SK-N-SH (cell line): ENCODE measurements around the gene SLC66A1. TPM values are rescaled to one million over a fixed set of nuclear protein-coding genes. Genes with fewer than 3 reads are reported as not detected.

Source experiments
- CTCF ChIA-PET: fragments of 300-600, 350-600 bp; formaldehyde crosslinking; extraction: SDS; loops from one replicate; lab custom pipeline; 2021; lab: Yijun Ruan, JAX
- POLR2A ChIA-PET: fragments of 350-600 bp; sonication (Branson Sonifier 250); formaldehyde crosslinking; extraction: SDS; loops from one replicate; lab custom pipeline; 2020; ENCODE audit warnings: antibody characterized with exemption, inconsistent platforms; lab: Yijun Ruan, JAX
- DNase-seq: peaks from one replicate; pipeline ENCODE4 v3.0.0; 2012
- H2AFZ ChIP-seq: fragments of 200-600 bp; sonication (generic); 2 replicates; pipeline ENCODE4 v1.8.1; 2016; ENCODE audit warnings: antibody characterized with exemption, mild to moderate bottlenecking, low read depth
- H3F3A ChIP-seq: fragments of 200-600 bp; sonication (generic); replicated peaks from 2 replicates; pipeline ENCODE3; 2016; ENCODE audit warnings: antibody characterized with exemption, mild to moderate bottlenecking; ENCODE audit not compliant: insufficient read depth
- H3K27ac ChIP-seq, 2 experiments: fragments of 200-500 bp in 1 of 2; fragments of 200-600 bp in 1 of 2; sonication (Bioruptor generic) in 1 of 2; sonication (generic), shearing (Covaris generic) in 1 of 2; 2 replicates each; pipeline versions ENCODE4 v1.5.1 to v1.6.1; 2014 to 2016; ENCODE audit warnings: low read depth in 2 of 2, inconsistent platforms in 1 of 2, low read length in 1 of 2, mild to moderate bottlenecking in 1 of 2, mixed read lengths in 1 of 2
- H3K27me3 ChIP-seq: fragments of 200-600 bp; sonication (generic), shearing (Covaris generic); 2 replicates; pipeline ENCODE4 v1.6.1; 2016; ENCODE audit warnings: mixed run types; ENCODE audit not compliant: insufficient read depth
- H3K36me3 ChIP-seq, 2 experiments: fragments of 200-500 bp in 1 of 2; fragments of 200-600 bp in 1 of 2; sonication (Bioruptor generic) in 1 of 2; sonication (generic) in 1 of 2; replicated peaks in 1 of 2; 2 replicates each; pipeline versions ENCODE3 to v1.5.1; 2014 to 2016; ENCODE audit warnings: low read length in 1 of 2, mild to moderate bottlenecking in 1 of 2; ENCODE audit not compliant: insufficient read depth in 2 of 2, control insufficient read depth in 1 of 2
- H3K4me1 ChIP-seq, 2 experiments: fragments of 200-500 bp in 1 of 2; fragments of 200-600 bp in 1 of 2; sonication (Bioruptor generic) in 1 of 2; sonication (generic), shearing (Covaris generic) in 1 of 2; 2 replicates each; pipeline versions ENCODE4 v1.5.1 to v1.6.1; 2014 to 2016; ENCODE audit warnings: low read depth in 1 of 2, low read length in 1 of 2, mixed run types in 1 of 2; ENCODE audit not compliant: insufficient read depth in 2 of 2, control insufficient read depth in 1 of 2
- H3K4me2 ChIP-seq: fragments of 200-600 bp; sonication (generic), shearing (Covaris generic); 2 replicates; pipeline ENCODE4 v1.6.1; 2017; ENCODE audit warnings: mixed run types
- H3K4me3 ChIP-seq, 2 experiments: fragments of 200-500 bp in 1 of 2; fragments of 200-600 bp in 1 of 2; sonication (Bioruptor generic) in 1 of 2; sonication (generic), shearing (Covaris generic) in 1 of 2; 2 replicates each; pipeline versions ENCODE4 v1.5.1 to v1.8.1; 2014 to 2016; ENCODE audit warnings: low read depth in 2 of 2, inconsistent platforms in 1 of 2, low read length in 1 of 2, mild to moderate bottlenecking in 1 of 2, mixed read lengths in 1 of 2, moderate library complexity in 1 of 2
- H3K79me2 ChIP-seq: fragments of 200-600 bp; sonication (generic); 2 replicates; pipeline ENCODE4 v1.8.1; 2017; ENCODE audit warnings: mild to moderate bottlenecking; ENCODE audit not compliant: insufficient read depth
- H3K9ac ChIP-seq: fragments of 200-600 bp; sonication (generic); 2 replicates; pipeline ENCODE4 v1.6.1; 2017; ENCODE audit warnings: mixed run types
- H3K9me2 ChIP-seq: fragments of 200-600 bp; sonication (generic); 2 replicates; pipeline ENCODE4 v1.6.1; 2017; ENCODE audit warnings: mixed run types
- H3K9me3 ChIP-seq: fragments of 200-600 bp; sonication (generic); 2 replicates; pipeline ENCODE4 v1.6.1; 2017; ENCODE audit warnings: mixed run types, mild to moderate bottlenecking, moderate library complexity
- H4K20me1 ChIP-seq: fragments of 200-600 bp; sonication (generic); 2 replicates; pipeline ENCODE4 v1.6.1; 2017; ENCODE audit warnings: mild to moderate bottlenecking, mixed run types; ENCODE audit not compliant: insufficient read depth
- EP300 ChIP-seq, 2 experiments: IDR thresholded peaks; 2 replicates each; pipeline versions ENCODE4 v1.4.0 to v1.6.1; 2012; ENCODE audit warnings: borderline replicate concordance in 1 of 2, low read depth in 1 of 2, low read length in 1 of 2
- GABPA ChIP-seq: IDR thresholded peaks from 2 replicates; pipeline ENCODE4 v1.4.0; 2012; ENCODE audit warnings: low read depth, mild to moderate bottlenecking
- MEF2A ChIP-seq: IDR thresholded peaks from 2 replicates; pipeline ENCODE4 v1.4.0; 2012; ENCODE audit warnings: low read depth, borderline replicate concordance
- MXI1 ChIP-seq: IDR thresholded peaks from 2 replicates; pipeline ENCODE4 v1.6.1; 2012; ENCODE audit warnings: mild to moderate bottlenecking, low read depth, low read length, improper control_type of control experiment
- NFIC ChIP-seq: IDR thresholded peaks from 2 replicates; pipeline ENCODE4 v1.4.0; 2012; ENCODE audit warnings: borderline replicate concordance
- NRF1 ChIP-seq: IDR thresholded peaks from 2 replicates; pipeline ENCODE4 v1.6.1; 2012; ENCODE audit warnings: low read depth, mild to moderate bottlenecking, low read length
- POLR2AphosphoS5 ChIP-seq: IDR thresholded peaks from 2 replicates; pipeline ENCODE4 v1.6.1; 2012; ENCODE audit warnings: low read depth, low read length
- RAD21 ChIP-seq: IDR thresholded peaks from 2 replicates; pipeline ENCODE4 v1.6.1; 2012; ENCODE audit warnings: mild to moderate bottlenecking, low read length
- RFX5 ChIP-seq: IDR thresholded peaks from 2 replicates; pipeline ENCODE4 v1.6.1; 2012; ENCODE audit warnings: mild to moderate bottlenecking, improper control_type of control experiment, low read length
- RXRA ChIP-seq: IDR thresholded peaks from 2 replicates; pipeline ENCODE4 v1.4.0; 2012; ENCODE audit warnings: low read depth, mild to moderate bottlenecking, borderline replicate concordance
- SIN3A ChIP-seq: IDR thresholded peaks from 2 replicates; pipeline ENCODE4 v1.6.1; 2012; ENCODE audit warnings: low read depth, mild to moderate bottlenecking, low read length, moderate library complexity, borderline replicate concordance
- TAF1 ChIP-seq: IDR thresholded peaks from 2 replicates; pipeline ENCODE4 v1.6.1; 2012; ENCODE audit warnings: low read depth, mild to moderate bottlenecking, low read length, moderate library complexity, borderline replicate concordance
- TCF12 ChIP-seq: IDR thresholded peaks from 2 replicates; pipeline ENCODE4 v1.4.0; 2012
- WGBS: methylation state at CpG from one replicate; pipeline ENCODE4 v1.1.6; 2017; ENCODE audit warnings: low lambda C conversion rate; 5-methylcytosine and 5-hydroxymethylcytosine counted together
- polyA plus RNA-seq, 3 experiments: library from polyadenylated mRNA; depleted of rRNA; stranded (reverse); fragments of >200 nt; gene quantifications; 2 replicates each; pipeline ENCODE4 v1.2.3, GENCODE V29; 2012
- TF ChIP-seq, protein P1 (sequence below): fragments of 150-350 bp; IDR thresholded peaks from 2 replicates; pipeline ENCODE4 v1.6.1; 2016; ENCODE audit warnings: mild to moderate bottlenecking, low read depth, low read length
- TF ChIP-seq, protein P2 (sequence below): IDR thresholded peaks from 2 replicates; pipeline ENCODE4 v1.4.0; 2012; ENCODE audit warnings: low read depth, borderline replicate concordance
- TF ChIP-seq, protein P3 (sequence below): IDR thresholded peaks from 2 replicates; pipeline ENCODE4 v1.6.1; 2012; ENCODE audit warnings: mild to moderate bottlenecking, low read depth, low read length, moderate library complexity
- TF ChIP-seq, protein P4 (sequence below): fragments of 150-350 bp; IDR thresholded peaks from 2 replicates; pipeline ENCODE4 v1.6.1; 2017; ENCODE audit warnings: antibody characterized with exemption, low read length, low read depth, borderline replicate concordance
- TF ChIP-seq, protein P5 (sequence below): IDR thresholded peaks from 2 replicates; pipeline ENCODE4 v1.4.0; 2012; ENCODE audit warnings: low read depth

Gene SLC66A1
- polyA plus RNA-seq, 1 of the 3 experiments (the other 2 are of a cell fraction): 16.9 TPM

DNA sequence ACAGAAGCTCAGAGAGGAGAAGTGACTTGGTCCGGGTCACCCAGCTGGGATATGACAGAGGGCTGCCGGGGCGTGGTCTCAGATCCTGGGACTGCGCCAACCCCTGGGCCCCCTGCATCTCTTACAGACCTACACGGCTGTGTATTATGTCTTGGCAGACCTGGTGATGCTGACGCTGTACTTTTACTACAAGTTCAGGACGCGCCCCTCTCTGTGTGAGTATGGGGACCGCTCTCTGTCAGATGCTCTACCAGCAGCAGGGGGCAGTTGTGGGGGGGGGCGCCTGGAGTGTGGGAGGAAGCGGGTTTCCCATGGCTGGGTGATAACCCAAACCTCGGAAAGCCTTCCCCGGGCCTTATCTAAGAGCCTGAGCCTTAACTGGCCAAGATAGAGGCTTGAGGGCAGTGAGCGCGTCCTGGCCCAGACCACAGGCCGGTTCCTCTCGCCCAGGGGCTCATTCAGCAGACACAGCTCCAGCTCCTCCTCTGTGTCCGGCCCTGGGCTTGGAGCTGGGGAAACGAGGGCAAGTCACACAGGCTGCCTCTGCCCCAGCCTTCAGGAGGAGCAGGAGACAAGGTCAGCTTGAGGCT lies 13.3 kb downstream of the SLC66A1 start:
- Histone ChIP-seq H3K4me1 (no peaks in the 10 kb centered on the region; a peak in 1 of 4 replicates), H3F3A (no peaks in the 10 kb centered on the region), H3K27ac (no peak overlapping the region), H3K4me3 (no peak overlapping the region), H3K4me2 (no peak overlapping the region), H3K79me2 (no peaks in the 10 kb centered on the region), H3K9me2 (no peaks in the 10 kb centered on the region), H3K27me3 (no peaks in the 10 kb centered on the region), H3K9ac (no peak overlapping the region), H3K36me3 (peaks cover 5 to 10% of the 10 kb centered on the region in 2 experiments), H3K9me3 (no peaks in the 10 kb centered on the region), H4K20me1 (no peaks in the 10 kb centered on the region), H2AFZ (no peak overlapping the region)
- CTCF ChIA-PET: interaction anchor here (1.0 kb wide), 1 partner anchor 16 kb away, joined by 4 read pairs; no protein-coding TSS in a partner anchor
- no peak for DNase-seq
- 89% methylated on average over 11 of the region's 19 CpGs for WGBS
- TF ChIP-seq TAF1: no peak
- no peak for TF ChIP-seq MEF2A
- TF ChIP-seq, protein P1, sequence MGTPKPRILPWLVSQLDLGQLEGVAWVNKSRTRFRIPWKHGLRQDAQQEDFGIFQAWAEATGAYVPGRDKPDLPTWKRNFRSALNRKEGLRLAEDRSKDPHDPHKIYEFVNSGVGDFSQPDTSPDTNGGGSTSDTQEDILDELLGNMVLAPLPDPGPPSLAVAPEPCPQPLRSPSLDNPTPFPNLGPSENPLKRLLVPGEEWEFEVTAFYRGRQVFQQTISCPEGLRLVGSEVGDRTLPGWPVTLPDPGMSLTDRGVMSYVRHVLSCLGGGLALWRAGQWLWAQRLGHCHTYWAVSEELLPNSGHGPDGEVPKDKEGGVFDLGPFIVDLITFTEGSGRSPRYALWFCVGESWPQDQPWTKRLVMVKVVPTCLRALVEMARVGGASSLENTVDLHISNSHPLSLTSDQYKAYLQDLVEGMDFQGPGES: no peak
- TF ChIP-seq GABPA: no peak
- TF ChIP-seq, protein P2, sequence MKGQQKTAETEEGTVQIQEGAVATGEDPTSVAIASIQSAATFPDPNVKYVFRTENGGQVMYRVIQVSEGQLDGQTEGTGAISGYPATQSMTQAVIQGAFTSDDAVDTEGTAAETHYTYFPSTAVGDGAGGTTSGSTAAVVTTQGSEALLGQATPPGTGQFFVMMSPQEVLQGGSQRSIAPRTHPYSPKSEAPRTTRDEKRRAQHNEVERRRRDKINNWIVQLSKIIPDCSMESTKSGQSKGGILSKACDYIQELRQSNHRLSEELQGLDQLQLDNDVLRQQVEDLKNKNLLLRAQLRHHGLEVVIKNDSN: no peak
- no peak for TF ChIP-seq POLR2AphosphoS5
- no peak for TF ChIP-seq MXI1
- TF ChIP-seq RFX5: no peak
- POLR2A ChIA-PET: interaction anchor here (0.6 kb wide), 1 partner anchor 23 kb away, joined by 3 read pairs; no protein-coding TSS in a partner anchor

DNA sequence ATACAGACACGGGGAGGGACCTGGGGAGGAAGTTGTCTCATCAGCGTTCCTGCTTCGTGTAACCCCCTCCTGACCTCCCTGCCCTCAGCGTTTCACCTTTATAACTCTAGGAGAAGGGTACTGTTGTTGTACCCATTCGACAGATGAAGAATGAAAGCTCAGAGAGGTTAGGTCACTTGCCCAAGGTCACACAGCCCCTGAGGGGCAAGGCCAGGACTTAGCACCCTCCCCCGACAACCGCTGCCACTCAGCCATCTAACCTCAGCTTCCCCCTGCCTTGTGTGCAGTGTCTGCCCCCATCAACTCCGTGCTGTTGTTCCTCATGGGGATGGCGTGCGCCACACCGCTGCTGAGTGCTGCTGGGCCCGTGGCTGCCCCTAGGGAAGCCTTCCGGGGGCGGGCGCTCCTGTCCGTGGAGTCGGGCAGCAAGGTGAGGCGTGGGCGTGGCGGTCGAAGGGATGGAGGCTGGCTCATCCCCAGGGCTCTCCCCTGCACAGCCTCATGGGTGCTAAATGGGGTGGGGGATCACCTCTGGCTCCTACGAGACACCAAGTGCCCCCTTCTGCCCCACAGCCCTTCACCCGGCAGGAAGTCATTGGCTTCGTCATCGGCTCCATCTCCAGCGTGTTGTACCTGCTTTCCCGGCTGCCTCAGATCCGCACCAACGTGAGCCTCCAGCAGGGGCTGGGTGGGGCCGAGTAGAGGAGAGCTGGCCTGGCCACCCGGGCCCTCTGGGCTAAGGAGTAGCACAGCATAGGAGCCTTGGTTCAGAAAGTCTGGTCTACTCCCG lies 14.0 kb downstream of the SLC66A1 start:
- no peak overlapping the region for H2AFZ ChIP-seq
- CTCF ChIA-PET: interaction anchor here (1.0 kb wide), 1 partner anchor 15 kb away, joined by 4 read pairs; no protein-coding TSS in a partner anchor
- peaks cover 0 to 4% of the 10 kb centered on the region in 2 experiments; a peak in 1 of 4 replicates for H3K4me1 ChIP-seq
- H3K4me3 ChIP-seq: no peak overlapping the region
- TF ChIP-seq, protein P3, sequence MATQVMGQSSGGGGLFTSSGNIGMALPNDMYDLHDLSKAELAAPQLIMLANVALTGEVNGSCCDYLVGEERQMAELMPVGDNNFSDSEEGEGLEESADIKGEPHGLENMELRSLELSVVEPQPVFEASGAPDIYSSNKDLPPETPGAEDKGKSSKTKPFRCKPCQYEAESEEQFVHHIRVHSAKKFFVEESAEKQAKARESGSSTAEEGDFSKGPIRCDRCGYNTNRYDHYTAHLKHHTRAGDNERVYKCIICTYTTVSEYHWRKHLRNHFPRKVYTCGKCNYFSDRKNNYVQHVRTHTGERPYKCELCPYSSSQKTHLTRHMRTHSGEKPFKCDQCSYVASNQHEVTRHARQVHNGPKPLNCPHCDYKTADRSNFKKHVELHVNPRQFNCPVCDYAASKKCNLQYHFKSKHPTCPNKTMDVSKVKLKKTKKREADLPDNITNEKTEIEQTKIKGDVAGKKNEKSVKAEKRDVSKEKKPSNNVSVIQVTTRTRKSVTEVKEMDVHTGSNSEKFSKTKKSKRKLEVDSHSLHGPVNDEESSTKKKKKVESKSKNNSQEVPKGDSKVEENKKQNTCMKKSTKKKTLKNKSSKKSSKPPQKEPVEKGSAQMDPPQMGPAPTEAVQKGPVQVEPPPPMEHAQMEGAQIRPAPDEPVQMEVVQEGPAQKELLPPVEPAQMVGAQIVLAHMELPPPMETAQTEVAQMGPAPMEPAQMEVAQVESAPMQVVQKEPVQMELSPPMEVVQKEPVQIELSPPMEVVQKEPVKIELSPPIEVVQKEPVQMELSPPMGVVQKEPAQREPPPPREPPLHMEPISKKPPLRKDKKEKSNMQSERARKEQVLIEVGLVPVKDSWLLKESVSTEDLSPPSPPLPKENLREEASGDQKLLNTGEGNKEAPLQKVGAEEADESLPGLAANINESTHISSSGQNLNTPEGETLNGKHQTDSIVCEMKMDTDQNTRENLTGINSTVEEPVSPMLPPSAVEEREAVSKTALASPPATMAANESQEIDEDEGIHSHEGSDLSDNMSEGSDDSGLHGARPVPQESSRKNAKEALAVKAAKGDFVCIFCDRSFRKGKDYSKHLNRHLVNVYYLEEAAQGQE: no peak
- TF ChIP-seq TCF12 (no peak), SIN3A (no peak), RFX5 (no peak), NFIC (no peak), EP300 (IDR thresholded peaks at IDR 0.05; ENCODE audit: borderline replicate concordance in 1 of 2, low read depth in 1 of 2, low read length in 1 of 2) (no peak), MEF2A (no peak), RAD21 (no peak), RXRA (no peak), NRF1 (no peak)
- TF ChIP-seq, protein P4, sequence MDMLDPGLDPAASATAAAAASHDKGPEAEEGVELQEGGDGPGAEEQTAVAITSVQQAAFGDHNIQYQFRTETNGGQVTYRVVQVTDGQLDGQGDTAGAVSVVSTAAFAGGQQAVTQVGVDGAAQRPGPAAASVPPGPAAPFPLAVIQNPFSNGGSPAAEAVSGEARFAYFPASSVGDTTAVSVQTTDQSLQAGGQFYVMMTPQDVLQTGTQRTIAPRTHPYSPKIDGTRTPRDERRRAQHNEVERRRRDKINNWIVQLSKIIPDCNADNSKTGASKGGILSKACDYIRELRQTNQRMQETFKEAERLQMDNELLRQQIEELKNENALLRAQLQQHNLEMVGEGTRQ: no peak
- TF ChIP-seq, protein P5, sequence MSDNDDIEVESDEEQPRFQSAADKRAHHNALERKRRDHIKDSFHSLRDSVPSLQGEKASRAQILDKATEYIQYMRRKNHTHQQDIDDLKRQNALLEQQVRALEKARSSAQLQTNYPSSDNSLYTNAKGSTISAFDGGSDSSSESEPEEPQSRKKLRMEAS: no peak
- no peak overlapping the region for H3K27ac ChIP-seq
- whole genome bisulfite sequencing: 96% methylated on average over 19 of the region's 32 CpGs
- no peaks in the 10 kb centered on the region for H3K9me3 ChIP-seq
- DNase-seq: no peak
- no peaks in the 10 kb centered on the region for H4K20me1 ChIP-seq
- no peak overlapping the region for H3K4me2 ChIP-seq
- no peak overlapping the region for H3K9ac ChIP-seq
- no peaks in the 10 kb centered on the region for H3K9me2 ChIP-seq
- peaks cover 1 to 10% of the 10 kb centered on the region in 2 experiments for H3K36me3 ChIP-seq
- no peaks in the 10 kb centered on the region for H3F3A ChIP-seq
- H3K27me3 ChIP-seq: no peaks in the 10 kb centered on the region
- POLR2A ChIA-PET: no interaction called here
- no peaks in the 10 kb centered on the region for H3K79me2 ChIP-seq
